ENCODE data around the gene DNAJA4. TPM values are rescaled to one million over a fixed set of nuclear protein-coding genes. Genes with fewer than 3 reads are reported as not detected.

DNAJA4 gene
- total RNA-seq, 2 donors from 2014 or later: 27.2 to 28.9 TPM

DNA sequence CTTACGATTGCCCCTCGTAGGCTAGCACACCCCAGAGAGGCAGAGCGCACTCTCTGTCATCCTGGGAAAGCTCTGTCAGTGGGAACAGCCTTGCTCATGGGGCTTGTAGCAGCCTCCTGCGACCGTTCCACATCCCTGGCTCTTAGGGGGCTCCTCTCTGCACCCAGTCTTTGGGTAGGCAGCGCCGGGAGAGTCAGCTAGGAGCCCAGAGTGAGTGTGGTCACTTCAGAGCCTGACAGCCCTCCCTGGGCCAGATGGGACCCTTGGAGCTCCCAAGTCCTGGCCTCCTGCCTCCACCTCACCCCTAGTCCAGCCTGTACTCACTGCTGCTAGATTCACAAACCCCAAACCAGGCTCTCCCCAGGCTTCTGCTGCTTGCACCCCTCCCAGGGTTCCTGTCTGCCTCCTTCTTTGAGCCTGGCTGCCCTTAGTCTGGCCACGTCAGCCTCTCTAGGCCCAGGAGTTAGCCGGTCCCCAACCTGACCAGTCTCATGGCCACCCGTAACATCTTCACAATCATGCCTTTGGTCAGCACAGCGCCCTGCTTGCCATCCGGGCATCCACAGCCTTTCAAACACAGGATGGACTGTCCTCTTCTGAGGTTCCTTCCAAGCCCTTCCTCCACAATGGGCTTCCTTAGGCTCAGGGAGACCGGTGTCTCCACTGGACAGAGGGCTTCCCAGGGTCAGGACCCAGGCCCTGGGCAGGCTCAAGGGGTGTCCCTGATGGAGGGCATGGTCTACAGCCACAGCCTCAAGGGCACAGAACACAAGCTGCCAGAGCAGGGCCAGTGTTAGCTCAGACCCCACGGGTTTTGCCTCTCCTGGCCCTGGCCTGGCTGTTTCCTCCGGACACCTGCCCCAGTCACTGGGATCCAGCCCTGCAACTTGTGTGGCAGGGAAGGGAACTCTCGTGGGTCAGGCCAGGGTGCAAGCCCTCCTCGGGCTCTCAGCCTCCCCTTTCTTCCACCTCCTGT lies 34.6 kb upstream of the DNAJA4 start:
- no peak overlapping the region for H3K27ac ChIP-seq
- TF ChIP-seq, protein P1, sequence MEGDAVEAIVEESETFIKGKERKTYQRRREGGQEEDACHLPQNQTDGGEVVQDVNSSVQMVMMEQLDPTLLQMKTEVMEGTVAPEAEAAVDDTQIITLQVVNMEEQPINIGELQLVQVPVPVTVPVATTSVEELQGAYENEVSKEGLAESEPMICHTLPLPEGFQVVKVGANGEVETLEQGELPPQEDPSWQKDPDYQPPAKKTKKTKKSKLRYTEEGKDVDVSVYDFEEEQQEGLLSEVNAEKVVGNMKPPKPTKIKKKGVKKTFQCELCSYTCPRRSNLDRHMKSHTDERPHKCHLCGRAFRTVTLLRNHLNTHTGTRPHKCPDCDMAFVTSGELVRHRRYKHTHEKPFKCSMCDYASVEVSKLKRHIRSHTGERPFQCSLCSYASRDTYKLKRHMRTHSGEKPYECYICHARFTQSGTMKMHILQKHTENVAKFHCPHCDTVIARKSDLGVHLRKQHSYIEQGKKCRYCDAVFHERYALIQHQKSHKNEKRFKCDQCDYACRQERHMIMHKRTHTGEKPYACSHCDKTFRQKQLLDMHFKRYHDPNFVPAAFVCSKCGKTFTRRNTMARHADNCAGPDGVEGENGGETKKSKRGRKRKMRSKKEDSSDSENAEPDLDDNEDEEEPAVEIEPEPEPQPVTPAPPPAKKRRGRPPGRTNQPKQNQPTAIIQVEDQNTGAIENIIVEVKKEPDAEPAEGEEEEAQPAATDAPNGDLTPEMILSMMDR (IDR thresholded peaks at IDR 0.05): no peak
- DNase-seq (ENCODE audit: low spot score): no peak
- H3K4me3 ChIP-seq: no peak overlapping the region
- H3K27me3 ChIP-seq (replicated peaks; ENCODE audit: insufficient read depth): no peaks in the 10 kb centered on the region
- ATAC-seq (ENCODE audit: insufficient number of reproducible peaks, low FRiP score, low read depth): no peak
- H3K4me1 ChIP-seq (ENCODE audit: control insufficient read depth in 1 of 2, low read depth in 2 of 2): no peaks in the 10 kb centered on the region
- no peaks in the 10 kb centered on the region for H3K9me3 ChIP-seq
- H3K36me3 ChIP-seq: no peaks in the 10 kb centered on the region

DNA sequence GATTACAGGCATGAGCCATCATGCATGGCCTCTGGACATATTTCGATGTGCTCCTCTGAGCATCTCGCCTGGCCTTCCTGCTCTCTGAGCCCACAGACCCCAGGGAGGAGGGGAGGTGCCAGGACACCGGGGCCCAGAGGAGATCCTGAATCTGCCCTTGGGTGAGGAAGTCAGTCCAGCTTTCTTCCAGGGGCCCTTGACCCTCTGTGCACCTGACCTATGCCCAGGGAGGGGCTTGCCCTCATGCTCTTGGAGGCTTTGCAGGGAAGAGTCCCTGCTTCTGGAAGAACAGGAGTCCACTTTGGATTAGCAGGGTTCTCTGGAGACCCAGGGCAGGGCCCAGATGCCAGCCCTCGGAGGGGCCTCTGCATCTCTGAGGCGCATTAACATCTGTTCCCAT lies 31.4 kb upstream of the DNAJA4 start:
- no peaks in the 10 kb centered on the region for H3K4me1 ChIP-seq (ENCODE audit: control insufficient read depth in 1 of 2, low read depth in 2 of 2)
- H3K9me3 ChIP-seq: no peaks in the 10 kb centered on the region
- TF ChIP-seq, protein P1 (IDR thresholded peaks at IDR 0.05): no peak
- no peak overlapping the region for H3K4me3 ChIP-seq
- no peak overlapping the region for H3K27ac ChIP-seq
- H3K27me3 ChIP-seq (replicated peaks; ENCODE audit: insufficient read depth): no peaks in the 10 kb centered on the region
- ATAC-seq (ENCODE audit: insufficient number of reproducible peaks, low FRiP score, low read depth) (no peak), DNase-seq (ENCODE audit: low spot score) (no peak)
- H3K36me3 ChIP-seq: no peaks in the 10 kb centered on the region

DNA sequence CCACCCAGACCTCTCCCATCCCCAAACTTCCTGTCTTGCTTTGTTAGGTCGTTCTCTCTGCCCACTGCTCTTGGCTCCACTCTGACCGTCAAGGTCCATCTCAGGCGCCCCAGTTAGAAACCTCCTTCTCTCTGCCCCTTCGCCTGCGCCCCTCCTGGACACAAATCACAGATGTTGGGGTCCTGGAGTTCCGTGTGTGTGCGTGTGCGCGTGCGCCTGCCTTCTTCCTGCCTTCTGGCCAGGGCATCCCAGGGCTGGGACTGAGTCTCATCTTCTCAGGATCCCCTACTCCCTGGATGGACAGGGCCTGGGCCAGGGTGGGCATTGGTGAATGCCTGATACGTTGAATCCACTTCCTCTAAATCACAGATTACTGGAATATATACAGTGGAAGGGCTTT lies 30.9 kb upstream of the DNAJA4 start:
- Histone ChIP-seq H3K27me3 (replicated peaks; ENCODE audit: insufficient read depth) (no peaks in the 10 kb centered on the region), H3K36me3 (no peaks in the 10 kb centered on the region), H3K4me3 (no peak overlapping the region), H3K27ac (no peak overlapping the region), H3K9me3 (no peaks in the 10 kb centered on the region), H3K4me1 (ENCODE audit: control insufficient read depth in 1 of 2, low read depth in 2 of 2) (no peaks in the 10 kb centered on the region)
- TF ChIP-seq, protein P1 (IDR thresholded peaks at IDR 0.05): no peak
- ATAC-seq (ENCODE audit: insufficient number of reproducible peaks, low FRiP score, low read depth) (no peak), DNase-seq (ENCODE audit: low spot score) (no peak)

DNA sequence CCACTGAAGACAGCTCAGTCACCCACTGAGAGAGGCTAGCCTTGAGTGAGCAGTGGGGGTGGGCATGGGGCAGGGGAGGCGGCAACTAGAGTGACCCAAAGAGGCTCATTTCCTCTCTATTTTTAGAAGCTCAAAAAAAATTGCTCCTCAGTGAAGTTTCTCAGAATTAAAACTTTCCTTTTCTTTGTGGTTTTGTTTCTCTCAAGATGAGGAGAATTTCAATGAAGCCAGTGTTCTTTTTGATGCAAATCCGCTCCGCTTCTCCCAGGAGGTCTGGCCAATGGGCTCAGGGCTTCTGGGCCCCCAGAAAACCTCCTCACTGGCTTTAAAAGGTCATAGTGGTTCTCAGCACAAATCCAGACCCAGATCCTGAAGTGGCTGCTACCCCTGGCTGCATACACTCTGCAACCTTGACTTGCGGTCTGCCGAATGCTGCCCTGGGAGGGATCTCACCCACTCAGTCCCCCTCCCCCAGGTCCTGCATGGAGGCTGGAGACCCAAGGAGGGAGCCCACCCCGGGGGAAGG lies 29.8 kb upstream of the DNAJA4 start, which contains the start of gene ACSBG1:
Gene ACSBG1 (minus strand): TSS at position 51 of the 526 bp plus-strand sequence. CDS start 64 bp downstream, outside the sequence.
- Histone ChIP-seq H3K27ac (no peak within 1 kb of the TSS), H3K4me3 (no peak within 1 kb of the TSS), H3K27me3 (replicated peaks; ENCODE audit: insufficient read depth) (no peaks in the 10 kb centered on the region), H3K4me1 (ENCODE audit: control insufficient read depth in 1 of 2, low read depth in 2 of 2) (no peaks in the 10 kb centered on the region), H3K9me3 (no peaks in the 10 kb centered on the region), H3K36me3 (no peaks in the 10 kb centered on the region)
- ATAC-seq (ENCODE audit: insufficient number of reproducible peaks, low FRiP score, low read depth): no peak
- DNase-seq (ENCODE audit: low spot score): no peak
- TF ChIP-seq, protein P1 (IDR thresholded peaks at IDR 0.05): no peak

DNA sequence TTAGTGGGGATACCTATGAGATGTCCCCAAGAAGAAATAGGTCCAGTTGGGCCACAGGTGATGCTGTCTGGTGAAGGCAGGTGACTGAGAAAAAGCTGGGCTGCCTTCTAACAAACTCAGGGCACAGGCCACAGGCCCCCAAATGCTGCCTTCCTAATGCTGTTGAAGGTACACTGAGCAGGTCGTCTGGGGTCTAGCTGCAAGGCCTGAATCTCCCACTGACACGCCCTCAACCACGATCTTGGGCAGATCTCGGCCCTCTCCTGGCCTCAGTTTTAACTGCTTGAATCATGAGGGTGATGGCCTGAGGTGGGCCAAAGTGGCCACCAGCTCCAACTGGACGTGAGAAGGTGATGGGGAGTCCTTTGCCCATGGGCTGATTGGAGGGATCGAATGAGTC lies 27.9 kb upstream of the DNAJA4 start:
- H3K9me3 ChIP-seq: no peaks in the 10 kb centered on the region
- ATAC-seq (ENCODE audit: insufficient number of reproducible peaks, low FRiP score, low read depth): no peak
- TF ChIP-seq, protein P1 (IDR thresholded peaks at IDR 0.05): no peak

More for the DNA sequence above, 27.9 kb upstream of the DNAJA4 start:
- H3K27me3 ChIP-seq (replicated peaks; ENCODE audit: insufficient read depth): no peaks in the 10 kb centered on the region
- no peaks in the 10 kb centered on the region for H3K4me1 ChIP-seq (ENCODE audit: control insufficient read depth in 1 of 2, low read depth in 2 of 2)
- no peak overlapping the region for H3K27ac ChIP-seq
- DNase-seq (ENCODE audit: low spot score): no peak
- no peak overlapping the region for H3K4me3 ChIP-seq
- H3K36me3 ChIP-seq: no peaks in the 10 kb centered on the region
